Activated CD4-positive, CD25-positive, alpha-beta regulatory T cell (primary cell): ENCODE data around the gene BICD2.

Source experiments
- DNase-seq, 4 experiments: peaks; one replicate each; lab custom pipeline; 2025; lab: John Stamatoyannopoulos, UW

Gene BICD2

GRCh38 chr9:92747459-92748232 is 17.0 kb downstream of the BICD2 start:
- no peak for DNase-seq

DNA sequence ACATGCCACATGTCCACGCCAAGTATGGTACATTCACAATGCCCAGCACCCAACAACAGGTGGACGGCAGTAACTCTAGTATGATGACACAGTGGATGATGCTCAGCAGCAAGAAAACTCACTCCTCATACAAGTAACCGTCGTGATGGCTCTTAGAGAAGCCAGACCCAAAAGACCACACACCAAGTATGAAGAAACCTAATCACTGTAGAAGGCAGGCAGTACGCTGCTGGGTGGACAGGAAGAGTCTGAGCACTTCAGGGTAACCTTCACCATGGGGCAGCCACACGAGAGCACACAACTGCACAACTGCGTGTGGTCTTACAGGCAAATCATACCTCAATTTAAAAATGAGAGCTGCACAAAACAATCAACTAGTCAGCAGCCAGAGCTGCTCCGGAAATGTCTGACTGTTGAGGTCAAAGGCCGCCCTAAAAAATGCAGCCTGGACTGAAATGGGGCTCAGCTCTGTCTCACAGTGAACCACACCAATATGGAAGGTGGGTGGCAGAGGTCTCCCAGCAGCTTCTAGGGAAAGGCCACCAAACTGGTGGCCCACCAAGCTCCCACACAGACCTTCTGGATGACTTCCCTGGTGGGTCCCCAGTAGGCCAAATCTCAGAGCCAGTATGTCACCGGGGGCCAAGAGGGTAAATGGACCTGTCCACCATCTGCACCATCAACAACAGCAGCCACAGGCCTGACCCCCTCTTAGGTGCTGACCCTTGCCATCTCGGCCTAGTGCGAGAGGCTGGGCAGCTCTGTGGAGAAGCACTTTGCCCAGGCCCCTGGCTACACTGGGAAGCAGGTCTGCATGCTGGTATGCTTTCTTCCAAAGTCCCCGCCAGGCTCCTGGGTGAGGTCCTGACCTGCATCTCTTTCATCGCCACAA is 17.8 kb downstream of the BICD2 start:
- no peak for DNase-seq

GRCh38 chr9:92745881-92746280 is 18.8 kb downstream of the BICD2 start:
- no peak for DNase-seq

DNA sequence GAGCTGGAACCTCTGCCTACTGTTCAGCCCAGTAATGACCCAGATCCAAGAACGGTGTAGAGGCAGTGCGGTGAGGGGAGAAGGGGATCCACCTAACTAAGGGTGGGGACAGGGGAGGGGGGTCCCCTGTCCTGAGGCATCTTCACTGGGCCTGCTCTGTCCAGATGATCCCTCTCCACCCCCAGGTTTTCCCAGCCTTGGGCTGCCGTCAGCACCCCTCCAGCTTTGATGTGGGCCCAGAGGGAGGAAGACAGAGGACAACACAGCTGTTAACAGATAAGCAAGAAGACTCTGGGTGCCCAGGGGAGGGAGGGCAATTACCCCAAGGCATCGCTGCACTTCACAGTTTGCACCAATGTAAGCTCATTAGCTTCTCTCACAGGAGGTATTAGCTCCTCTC is 19.3 kb downstream of the BICD2 start:
- no peak for DNase-seq

- no peak for DNase-seq
These were observed 23.7 kb downstream of the BICD2 start for GRCh38 chr9:92740969-92741368.

GRCh38 chr9:92740446-92740961 is 24.1 kb downstream of the BICD2 start:
- no peak for DNase-seq

DNA sequence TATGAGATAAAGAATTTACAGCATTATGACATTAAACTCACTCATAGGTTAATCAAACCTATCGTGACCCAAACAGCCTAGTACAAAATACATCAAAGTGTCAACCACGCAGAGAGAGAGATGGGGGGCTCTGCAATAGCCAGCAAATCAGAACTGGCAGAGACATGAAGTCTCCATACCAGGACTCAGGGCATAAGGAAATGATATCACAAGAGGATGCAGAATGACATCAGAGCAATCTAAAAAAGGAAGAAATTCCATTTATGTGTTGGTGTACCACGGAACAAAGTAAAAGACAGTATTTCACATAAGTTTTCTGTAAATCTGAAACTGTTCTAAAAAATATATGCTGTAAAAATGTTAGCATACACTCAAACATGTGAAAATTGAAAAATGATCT is 24.6 kb downstream of the BICD2 start:
- DNase-seq: no peak

DNA sequence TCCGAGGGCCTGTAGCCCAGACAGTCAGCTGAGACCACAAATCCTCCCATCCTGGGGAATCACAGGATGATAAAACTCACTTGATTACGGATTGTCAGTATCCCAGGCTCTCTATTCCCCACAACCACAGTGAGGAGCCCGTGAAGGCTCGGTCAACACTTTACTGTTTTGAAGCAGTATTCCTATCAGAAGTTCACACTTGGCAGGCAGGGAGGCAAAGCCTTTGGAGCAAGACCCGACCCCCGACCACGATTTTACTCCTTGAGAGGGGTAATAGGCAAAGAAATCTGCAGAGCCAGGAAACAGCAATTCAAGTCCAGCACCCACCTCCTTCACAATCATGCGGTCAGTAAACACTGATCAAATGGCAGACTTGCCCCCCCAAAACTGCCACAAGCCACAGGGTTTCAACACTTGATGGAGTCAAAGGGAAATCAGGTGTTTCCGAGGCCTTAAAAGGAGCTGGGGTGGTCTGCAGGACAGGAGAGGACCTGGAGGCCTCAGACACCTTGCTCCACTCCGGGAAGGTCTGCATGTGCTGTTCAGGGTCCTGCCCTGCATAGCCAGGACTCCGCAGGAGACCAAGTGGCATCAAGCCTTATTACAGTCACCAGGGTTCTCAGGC is 25.2 kb downstream of the BICD2 start:
- no peak for DNase-seq

DNA sequence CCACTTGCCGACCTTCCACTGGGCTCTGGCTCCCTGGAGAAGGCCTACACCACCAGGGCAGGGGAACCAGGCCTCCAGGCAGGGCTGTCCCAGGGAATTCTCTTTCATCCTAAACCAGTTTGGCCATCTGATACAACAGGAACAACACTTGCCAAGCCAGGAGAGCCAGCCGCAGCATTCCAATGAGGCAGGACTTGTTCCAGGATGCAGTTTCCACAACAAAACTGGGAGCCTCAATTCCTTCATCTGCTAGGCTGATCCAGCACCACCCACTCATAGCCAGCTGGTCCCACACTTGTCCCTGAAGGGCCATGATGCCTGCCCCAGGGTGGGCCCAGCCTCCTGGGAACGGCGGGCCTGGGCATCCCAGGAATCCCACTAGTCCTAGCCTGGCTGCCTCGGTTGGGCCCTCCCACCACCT is 26.0 kb downstream of the BICD2 start:
- DNase-seq: no peak

- no peak for DNase-seq
These were observed 26.9 kb downstream of the BICD2 start for GRCh38 chr9:92737611-92738299.

DNA sequence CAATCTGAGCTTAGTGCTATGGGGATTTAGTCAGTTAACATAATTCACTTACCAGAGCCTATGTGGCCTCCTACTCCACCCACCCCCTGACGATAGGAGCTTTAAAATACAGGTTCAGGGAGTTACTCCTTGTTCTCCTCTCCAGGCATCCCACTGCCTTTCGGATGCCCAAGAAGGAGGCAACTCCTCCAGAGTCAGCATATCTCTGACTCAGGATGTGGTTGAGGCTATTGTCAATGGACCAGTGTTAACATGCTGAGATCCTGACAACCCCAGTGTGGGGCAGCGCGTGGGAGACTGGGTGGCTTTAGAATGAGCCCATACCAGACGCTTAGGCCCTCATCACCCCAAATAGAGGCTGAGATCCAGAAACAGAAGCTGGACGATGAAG is 27.4 kb downstream of the BICD2 start:
- DNase-seq: no peak

- no peak for DNase-seq
These were observed 27.9 kb downstream of the BICD2 start for GRCh38 chr9:92736563-92737215.

GRCh38 chr9:92735636-92736562 is 28.7 kb downstream of the BICD2 start:
- DNase-seq: no peak

DNA sequence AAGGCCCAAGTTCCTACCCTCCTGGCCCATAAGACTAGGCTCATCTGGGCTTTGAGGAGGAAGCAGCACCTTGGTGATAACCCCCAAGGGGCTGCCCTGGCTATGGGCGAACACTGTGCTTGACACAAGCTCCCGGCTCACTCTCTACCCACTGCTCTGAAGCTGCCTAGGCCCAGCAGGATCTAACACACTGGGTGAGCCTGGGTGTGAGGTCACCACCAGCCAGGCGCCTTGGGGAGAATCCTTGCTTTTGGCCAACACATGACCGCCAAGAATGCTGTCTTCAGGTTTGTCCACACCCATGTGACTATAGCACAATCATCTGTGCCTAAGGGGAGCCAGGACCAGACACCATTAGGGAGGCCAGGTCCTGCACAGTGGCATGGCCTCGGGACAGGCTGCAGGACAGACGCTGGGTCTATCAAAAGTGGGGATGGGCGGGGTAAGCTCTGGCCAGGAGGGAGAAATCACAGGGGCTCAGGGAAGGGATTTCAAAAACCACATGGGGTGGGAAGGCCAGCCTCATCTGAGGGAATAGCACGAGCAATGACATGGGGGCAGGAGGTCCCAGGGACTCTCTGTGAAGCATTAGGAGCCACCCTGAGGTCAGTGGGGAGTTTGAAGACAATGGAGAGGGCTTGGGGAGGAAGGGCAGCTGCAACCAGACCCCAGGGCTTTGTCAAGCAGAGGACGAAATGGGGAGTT is 29.6 kb downstream of the BICD2 start:
- no peak for DNase-seq

- DNase-seq: no peak
These were observed 33.7 kb downstream of the BICD2 start for GRCh38 chr9:92730897-92731296.

GRCh38 chr9:92729735-92730155 is 34.9 kb downstream of the BICD2 start:
- no peak for DNase-seq

DNA sequence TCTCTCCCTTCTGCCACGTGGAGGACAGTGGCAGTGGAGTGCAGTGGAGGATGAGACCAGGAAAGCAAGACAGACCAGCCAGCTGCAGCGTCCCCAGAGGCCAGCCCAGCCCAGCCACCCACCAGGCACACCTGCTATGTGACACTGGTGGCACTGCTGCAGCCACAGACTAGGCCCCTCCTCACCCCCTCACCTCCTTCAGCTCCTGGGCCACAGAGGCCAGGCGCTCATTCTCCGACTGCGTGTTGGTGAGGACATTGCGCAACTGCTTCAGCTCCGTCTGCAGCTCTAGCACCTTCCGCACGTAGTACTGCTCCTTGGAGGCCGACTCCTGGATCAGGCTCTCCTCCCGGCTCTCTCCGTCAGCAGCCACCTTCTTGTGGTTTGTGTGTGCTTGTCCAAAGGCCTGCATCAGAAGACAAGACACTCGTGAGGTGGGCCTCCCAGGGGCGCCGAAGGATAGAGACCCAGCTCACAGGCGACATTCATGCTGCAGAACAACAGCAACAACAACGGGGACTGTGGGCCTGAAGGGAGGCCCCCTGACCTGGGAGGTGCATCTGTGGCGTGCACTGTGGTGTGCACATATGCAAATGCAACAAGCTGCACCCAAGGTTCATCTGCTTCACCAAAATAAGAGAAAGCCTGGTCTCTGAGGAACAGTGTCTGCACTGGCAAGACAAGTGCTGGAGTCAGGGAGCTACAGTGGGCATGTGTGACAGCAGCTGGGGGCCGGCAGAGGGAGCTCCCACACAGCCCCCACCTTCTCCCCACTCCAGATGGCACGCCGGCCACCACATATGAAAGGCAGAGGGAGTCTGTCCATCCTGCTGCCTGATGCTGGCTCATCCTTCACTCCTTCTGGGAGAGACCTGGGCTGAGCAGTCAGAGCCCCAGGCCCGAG is 35.5 kb downstream of the BICD2 start:
- no peak for DNase-seq
